Hepatocyte (in vitro differentiated cells): ENCODE data around the gene KSR2.

ENCODE experiments used
- EZH2 ChIP-seq: fragments of 200-600 bp; sonication (generic); IDR thresholded peaks from 2 replicates; pipeline ENCODE4 v1.6.1; 2016; ENCODE audit warnings: antibody characterized with exemption, mild to moderate bottlenecking, borderline replicate concordance
- TF ChIP-seq, protein P1 (sequence below): fragments of 200-600 bp; sonication (generic); IDR thresholded peaks from 2 replicates; pipeline ENCODE4 v1.5.1; 2016; ENCODE audit warnings: antibody characterized with exemption, mild to moderate bottlenecking; ENCODE audit not compliant: poor library complexity

DNA sequence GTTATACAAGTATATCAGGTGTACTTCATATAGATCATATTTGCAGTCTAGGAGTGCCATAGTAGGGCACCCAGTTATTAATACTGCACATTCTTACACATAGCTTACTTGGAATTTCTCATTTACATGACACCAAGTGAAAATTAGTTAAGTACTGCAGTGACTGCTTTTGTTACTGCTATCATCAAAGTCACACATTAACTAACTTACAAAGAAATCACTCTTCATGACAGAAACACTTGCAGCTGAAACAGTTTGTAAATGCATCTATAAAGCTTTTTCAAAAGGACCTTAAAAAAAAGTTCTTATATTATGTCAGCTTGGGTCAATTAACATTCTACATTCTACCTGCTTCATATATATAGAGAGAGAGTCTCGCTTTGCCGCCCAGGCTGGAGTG lies 29.9 kb upstream of the KSR2 start:
- TF ChIP-seq, protein P1, sequence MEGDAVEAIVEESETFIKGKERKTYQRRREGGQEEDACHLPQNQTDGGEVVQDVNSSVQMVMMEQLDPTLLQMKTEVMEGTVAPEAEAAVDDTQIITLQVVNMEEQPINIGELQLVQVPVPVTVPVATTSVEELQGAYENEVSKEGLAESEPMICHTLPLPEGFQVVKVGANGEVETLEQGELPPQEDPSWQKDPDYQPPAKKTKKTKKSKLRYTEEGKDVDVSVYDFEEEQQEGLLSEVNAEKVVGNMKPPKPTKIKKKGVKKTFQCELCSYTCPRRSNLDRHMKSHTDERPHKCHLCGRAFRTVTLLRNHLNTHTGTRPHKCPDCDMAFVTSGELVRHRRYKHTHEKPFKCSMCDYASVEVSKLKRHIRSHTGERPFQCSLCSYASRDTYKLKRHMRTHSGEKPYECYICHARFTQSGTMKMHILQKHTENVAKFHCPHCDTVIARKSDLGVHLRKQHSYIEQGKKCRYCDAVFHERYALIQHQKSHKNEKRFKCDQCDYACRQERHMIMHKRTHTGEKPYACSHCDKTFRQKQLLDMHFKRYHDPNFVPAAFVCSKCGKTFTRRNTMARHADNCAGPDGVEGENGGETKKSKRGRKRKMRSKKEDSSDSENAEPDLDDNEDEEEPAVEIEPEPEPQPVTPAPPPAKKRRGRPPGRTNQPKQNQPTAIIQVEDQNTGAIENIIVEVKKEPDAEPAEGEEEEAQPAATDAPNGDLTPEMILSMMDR, result no peak
- TF ChIP-seq EZH2, result no peak
